Left ventricle myocardium inferior (tissue), 1 donor: ENCODE data around the gene SOCS3. TPM values are rescaled to one million over a fixed set of nuclear protein-coding genes. Genes with fewer than 3 reads are reported as not detected.

Experiments used
- DNase-seq: peaks from one replicate; pipeline ENCODE4 v3.0.0-alpha.2; 2020
- H3K27ac ChIP-seq: fragments of 200-600 bp; replicated peaks from 2 replicates; pipeline ENCODE4 v1.8.0; 2021
- H3K27me3 ChIP-seq: fragments of 200-600 bp; 2 replicates; pipeline ENCODE4 v1.8.0; 2021; ENCODE audit warnings: low read depth
- H3K36me3 ChIP-seq: fragments of 200-600 bp; 2 replicates; pipeline ENCODE4 v1.8.0; 2021
- H3K4me1 ChIP-seq: fragments of 200-600 bp; 2 replicates; pipeline ENCODE4 v1.8.0; 2021
- H3K4me3 ChIP-seq: fragments of 200-600 bp; 2 replicates; pipeline ENCODE4 v1.8.0; 2021; ENCODE audit warnings: mild to moderate bottlenecking, moderate library complexity
- H3K9me3 ChIP-seq: fragments of 200-600 bp; replicated peaks from 2 replicates; pipeline ENCODE4 v1.8.0; 2021
- intact Hi-C: fragments of 100-400 bp; cut with micrococcal nuclease; formaldehyde crosslinking; loops from one replicate; pipeline ENCODE4 v1.11.0; 2022
- total RNA-seq: library from RNA; stranded (reverse); fragmentation: NEBNext Ultra II Directional; extraction: Animal tissue kit (Norgen Biotek cat#: 25700); gene quantifications from one replicate; pipeline ENCODE4 v1.2.1, GENCODE V29; 2021
- TF ChIP-seq, protein P1 (sequence below): fragments of 200-600 bp; IDR thresholded peaks from 2 replicates; pipeline ENCODE4 v1.8.0; 2021; ENCODE audit warnings: antibody characterized with exemption, mild to moderate bottlenecking, borderline replicate concordance
- donor health status: DM: no; HTN: yes; CAD: no; lungs with severe emphysema.

Gene SOCS3
- total RNA-seq, 1 donor from 2014 or later, result 9.5 TPM

DNA sequence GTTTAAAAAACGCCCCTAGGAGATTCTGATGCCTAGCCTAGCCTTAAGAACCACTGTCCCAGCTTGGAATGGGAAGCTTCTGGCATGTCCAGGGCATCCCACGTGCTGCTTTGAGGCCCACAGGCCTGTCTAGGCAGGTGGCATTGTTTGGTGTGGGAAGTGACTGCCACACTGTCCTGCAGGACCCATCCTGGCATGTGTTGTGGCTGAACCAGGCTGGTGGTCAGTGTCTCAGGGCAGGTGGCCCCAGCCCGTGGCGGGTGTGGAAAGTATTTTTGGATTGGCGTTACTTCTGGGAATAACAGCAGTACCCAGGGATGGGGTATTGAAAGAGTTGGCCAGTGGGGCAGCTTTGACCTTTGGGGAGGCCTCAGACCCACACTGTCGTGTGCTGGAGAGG is 46.5 kb upstream of the SOCS3 start:
- no peak overlapping the region for H3K27ac ChIP-seq
- H3K36me3 ChIP-seq, result peaks cover 51% of the 10 kb centered on the region

DNA sequence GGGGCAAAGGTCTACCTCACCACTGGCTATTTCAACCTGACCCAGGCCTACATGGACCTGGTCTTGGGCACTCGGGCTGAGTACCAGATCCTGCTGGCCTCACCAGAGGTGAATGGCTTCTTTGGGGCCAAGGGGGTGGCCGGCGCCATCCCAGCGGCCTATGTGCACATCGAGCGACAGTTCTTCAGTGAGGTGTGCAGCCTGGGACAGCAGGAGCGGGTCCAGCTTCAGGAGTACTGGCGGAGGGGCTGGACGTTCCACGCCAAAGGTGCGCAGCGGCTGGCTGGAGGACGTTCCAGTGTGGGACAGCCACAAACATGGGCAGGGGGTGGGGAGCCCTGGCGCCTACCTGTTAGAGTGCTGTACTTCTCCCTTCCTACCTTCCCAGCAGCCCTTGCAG is 43.9 kb upstream of the SOCS3 start:
- no peaks in the 10 kb centered on the region for H3K9me3 ChIP-seq
- no peaks in the 10 kb centered on the region for H3K27me3 ChIP-seq
- H3K4me3 ChIP-seq, result no peak overlapping the region
- TF ChIP-seq, protein P1, sequence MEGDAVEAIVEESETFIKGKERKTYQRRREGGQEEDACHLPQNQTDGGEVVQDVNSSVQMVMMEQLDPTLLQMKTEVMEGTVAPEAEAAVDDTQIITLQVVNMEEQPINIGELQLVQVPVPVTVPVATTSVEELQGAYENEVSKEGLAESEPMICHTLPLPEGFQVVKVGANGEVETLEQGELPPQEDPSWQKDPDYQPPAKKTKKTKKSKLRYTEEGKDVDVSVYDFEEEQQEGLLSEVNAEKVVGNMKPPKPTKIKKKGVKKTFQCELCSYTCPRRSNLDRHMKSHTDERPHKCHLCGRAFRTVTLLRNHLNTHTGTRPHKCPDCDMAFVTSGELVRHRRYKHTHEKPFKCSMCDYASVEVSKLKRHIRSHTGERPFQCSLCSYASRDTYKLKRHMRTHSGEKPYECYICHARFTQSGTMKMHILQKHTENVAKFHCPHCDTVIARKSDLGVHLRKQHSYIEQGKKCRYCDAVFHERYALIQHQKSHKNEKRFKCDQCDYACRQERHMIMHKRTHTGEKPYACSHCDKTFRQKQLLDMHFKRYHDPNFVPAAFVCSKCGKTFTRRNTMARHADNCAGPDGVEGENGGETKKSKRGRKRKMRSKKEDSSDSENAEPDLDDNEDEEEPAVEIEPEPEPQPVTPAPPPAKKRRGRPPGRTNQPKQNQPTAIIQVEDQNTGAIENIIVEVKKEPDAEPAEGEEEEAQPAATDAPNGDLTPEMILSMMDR, result no peak
- peaks cover 32% of the 10 kb centered on the region for H3K4me1 ChIP-seq
- peaks cover 77% of the 10 kb centered on the region for H3K36me3 ChIP-seq
- H3K27ac ChIP-seq, result no peak overlapping the region
- intact Hi-C loops, result no loop called here
- no peak for DNase-seq

More for the DNA sequence above, 46.5 kb upstream of the SOCS3 start:
- DNase-seq, result no peak
- H3K27me3 ChIP-seq, result no peaks in the 10 kb centered on the region
- H3K4me3 ChIP-seq, result no peak overlapping the region
- TF ChIP-seq, protein P1, result no peak
- intact Hi-C loops, result no loop called here
- no peaks in the 10 kb centered on the region for H3K9me3 ChIP-seq
- H3K4me1 ChIP-seq, result peaks cover 42% of the 10 kb centered on the region

DNA sequence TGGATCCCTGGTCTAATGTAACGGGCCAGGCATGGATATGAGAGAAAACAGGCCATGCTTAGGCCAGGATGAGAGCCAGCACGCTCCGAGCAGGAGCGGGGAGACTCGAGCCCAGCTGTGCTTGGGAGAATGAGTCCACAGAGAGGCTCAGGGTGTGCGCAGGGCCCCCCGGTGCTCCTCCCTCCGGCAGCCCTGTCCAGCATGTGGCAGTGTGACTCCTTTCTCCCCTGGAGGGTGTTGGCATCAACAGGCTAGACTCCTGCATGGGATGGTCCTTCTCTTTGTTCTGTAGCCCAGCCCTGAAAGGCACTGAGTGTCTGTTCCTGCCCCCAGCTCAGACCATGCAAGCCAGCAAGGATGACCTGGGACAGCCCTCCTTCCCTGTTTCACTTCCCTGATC is 42.0 kb upstream of the SOCS3 start:
- H3K27ac ChIP-seq, result no peak overlapping the region
- no peak overlapping the region for H3K4me3 ChIP-seq
- no peak for DNase-seq
- H3K9me3 ChIP-seq, result no peaks in the 10 kb centered on the region
- H3K36me3 ChIP-seq, result peaks cover 84% of the 10 kb centered on the region
- intact Hi-C loops, result no loop called here
- peaks cover 36% of the 10 kb centered on the region for H3K4me1 ChIP-seq
- H3K27me3 ChIP-seq, result no peaks in the 10 kb centered on the region
- TF ChIP-seq, protein P1, result no peak

DNA sequence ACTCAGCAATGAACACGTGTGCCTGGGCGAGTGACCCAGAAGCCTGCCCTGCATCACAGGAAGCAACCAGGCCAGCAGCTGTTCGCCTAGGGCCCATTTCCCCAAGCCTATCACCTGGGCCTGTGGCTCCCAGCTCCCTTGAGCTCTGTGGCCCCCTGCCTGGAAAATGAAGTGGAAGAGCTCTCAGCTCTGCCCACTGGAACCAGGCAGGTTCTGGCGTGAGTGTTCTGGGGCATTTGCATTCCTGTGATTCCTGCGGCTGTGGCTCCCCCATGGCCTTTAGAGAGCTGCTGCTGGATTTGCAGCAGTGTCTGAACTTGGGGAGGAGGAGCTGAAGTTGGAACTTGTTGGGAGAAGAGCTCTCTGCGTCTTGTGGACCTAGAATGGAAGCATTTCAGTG is 41.4 kb upstream of the SOCS3 start:
- peaks cover 81% of the 10 kb centered on the region for H3K36me3 ChIP-seq
- no peak for DNase-seq
- peaks cover 42% of the 10 kb centered on the region for H3K4me1 ChIP-seq
- no peaks in the 10 kb centered on the region for H3K9me3 ChIP-seq
- no peak overlapping the region for H3K4me3 ChIP-seq
- H3K27me3 ChIP-seq, result no peaks in the 10 kb centered on the region
- TF ChIP-seq, protein P1, result no peak
- intact Hi-C loops, result no loop called here
- H3K27ac ChIP-seq, result no peak overlapping the region

DNA sequence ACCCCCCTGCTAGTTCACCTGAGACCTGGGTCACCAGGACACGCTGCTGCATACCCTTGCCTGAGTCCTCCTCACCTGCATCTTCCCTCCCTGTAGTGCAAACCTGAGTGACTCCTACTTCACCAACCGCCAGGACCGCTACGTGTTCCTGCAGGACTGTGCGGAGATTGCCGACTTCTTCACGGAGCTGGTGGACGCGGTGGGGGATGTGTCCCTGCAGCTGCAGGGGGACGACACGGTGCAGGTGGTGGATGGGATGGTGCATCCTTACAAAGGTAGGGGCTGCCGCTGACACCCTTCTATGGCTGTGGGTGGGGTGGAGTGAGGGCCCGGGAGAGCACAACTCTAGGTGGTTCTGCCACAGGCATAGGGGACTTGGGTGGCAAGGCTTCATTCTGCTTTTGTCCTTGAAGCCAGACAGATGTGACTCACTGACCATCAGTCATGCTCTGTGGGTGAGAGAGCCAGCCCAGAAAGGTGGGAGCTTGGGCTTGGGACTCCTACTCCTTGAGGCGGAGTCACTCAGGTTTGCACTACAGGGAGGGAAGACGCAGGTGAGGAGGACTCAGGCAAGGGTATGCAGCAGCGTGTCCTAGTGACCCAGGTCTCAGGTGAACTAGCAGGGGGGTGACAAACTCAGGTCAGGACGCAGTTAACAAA is 40.8 kb upstream of the SOCS3 start:
- no peak overlapping the region for H3K27ac ChIP-seq
- H3K27me3 ChIP-seq, result no peaks in the 10 kb centered on the region
- H3K4me3 ChIP-seq, result no peak overlapping the region
- DNase-seq, result no peak
- peaks cover 75% of the 10 kb centered on the region for H3K36me3 ChIP-seq
- H3K4me1 ChIP-seq, result peaks cover 48% of the 10 kb centered on the region
- TF ChIP-seq, protein P1, result no peak
- H3K9me3 ChIP-seq, result no peaks in the 10 kb centered on the region
- intact Hi-C loops, result no loop called here
